Activated B cell treated with CpG ODN at 0.5 μM for 24 hours (primary cell): Measurements from ENCODE around the gene ITSN1. TPM values are rescaled to one million over a fixed set of nuclear protein-coding genes. Genes with fewer than 3 reads are reported as not detected.
"Not testable (repeated sequence)": the region's sequence is repeated elsewhere in the genome, so short reads cannot be mapped to it uniquely, and the experiment has no call there.

Experiments used
- ATAC-seq: fragments of 200-7000 bp; cut with Tn5 transposase; one replicate; pipeline ENCODE4 v1.10.0; 2021; ENCODE audit warnings: low read depth, mild to moderate bottlenecking, moderate library complexity
- CTCF ChIA-PET: fragments of 350-600 bp; sonication (Branson Sonifier 250); formaldehyde crosslinking; loops from one replicate; lab custom pipeline; 2021; ENCODE audit warnings: antibody characterized with exemption; lab: Charles Lee
- POLR2A ChIA-PET: fragments of 350-600 bp; sonication (Branson Sonifier 250); formaldehyde crosslinking; loops from one replicate; lab custom pipeline; 2021; ENCODE audit warnings: antibody characterized with exemption; lab: Charles Lee
- DNase-seq: peaks from one replicate; pipeline ENCODE4 v3.0.0; 2022
- H3K27ac Mint-ChIP-seq: one replicate; pipeline ENCODE4 v1.8.0; 2020; ENCODE audit warnings: mixed read lengths
- H3K27me3 Mint-ChIP-seq: one replicate; pipeline ENCODE4 v1.8.0; 2021; ENCODE audit warnings: mixed read lengths
- H3K36me3 Mint-ChIP-seq: one replicate; pipeline ENCODE4 v1.8.0; 2021; ENCODE audit warnings: low read depth, mixed read lengths
- H3K4me1 Mint-ChIP-seq: one replicate; pipeline ENCODE4 v1.8.0; 2021; ENCODE audit warnings: mixed read lengths
- H3K4me3 Mint-ChIP-seq: one replicate; pipeline ENCODE4 v1.8.0; 2020; ENCODE audit warnings: mild to moderate bottlenecking, mixed read lengths
- H3K9me3 Mint-ChIP-seq: one replicate; pipeline ENCODE4 v1.8.0; 2020; ENCODE audit warnings: mixed read lengths
- CTCF ChIP-seq: fragments of 200-600 bp; IDR thresholded peaks from one replicate; pipeline ENCODE4 v1.8.0; 2022; ENCODE audit warnings: antibody characterized with exemption, mild to moderate bottlenecking
- intact Hi-C: fragments of 100-400 bp; cut with micrococcal nuclease; formaldehyde crosslinking; loops from one replicate; pipeline ENCODE4 v1.15.1; 2024
- total RNA-seq: library from RNA; stranded (reverse); gene quantifications from 2 replicates; pipeline ENCODE4 v1.2.3, GENCODE V29; 2022

ITSN1 gene
- total RNA-seq, 1 donor from 2014 or later, result 2.9 TPM

GRCh38 chr21:33859373-33860102 is 217.2 kb downstream of the ITSN1 start:
- CTCF ChIA-PET, result no interaction called here
- no peak for DNase-seq
- POLR2A ChIA-PET, result no interaction called here
- no peaks in the 10 kb centered on the region for H3K27me3 Mint-ChIP-seq
- intact Hi-C loops, result no loop called here
- no peaks in the 10 kb centered on the region for H3K36me3 Mint-ChIP-seq
- no peak for TF ChIP-seq CTCF
- no peak overlapping the region for H3K4me3 Mint-ChIP-seq
- no peak overlapping the region for H3K27ac Mint-ChIP-seq
- no peaks in the 10 kb centered on the region for H3K4me1 Mint-ChIP-seq
- ATAC-seq, result no peak
- H3K9me3 Mint-ChIP-seq, result no peaks in the 10 kb centered on the region

GRCh38 chr21:33860332-33860879 is 218.1 kb downstream of the ITSN1 start:
- no peak overlapping the region for H3K4me3 Mint-ChIP-seq
- H3K36me3 Mint-ChIP-seq, result no peaks in the 10 kb centered on the region
- no peaks in the 10 kb centered on the region for H3K27me3 Mint-ChIP-seq
- H3K9me3 Mint-ChIP-seq, result no peaks in the 10 kb centered on the region
- ATAC-seq, result no peak
- no peak overlapping the region for H3K27ac Mint-ChIP-seq
- intact Hi-C loops, result no loop called here
- POLR2A ChIA-PET, result no interaction called here
- TF ChIP-seq CTCF, result no peak
- CTCF ChIA-PET, result no interaction called here
- no peak for DNase-seq
- H3K4me1 Mint-ChIP-seq, result no peaks in the 10 kb centered on the region

GRCh38 chr21:33861125-33861524 is 218.8 kb downstream of the ITSN1 start:
- Mint-ChIP-seq H3K4me1 (no peaks in the 10 kb centered on the region), H3K27me3 (peaks cover 4% of the 10 kb centered on the region), H3K4me3 (no peak overlapping the region), H3K27ac (no peak overlapping the region), H3K36me3 (no peaks in the 10 kb centered on the region), H3K9me3 (no peaks in the 10 kb centered on the region)
- DNase-seq, result no peak
- TF ChIP-seq CTCF, result no peak
- intact Hi-C loops, result no loop called here
- ATAC-seq, result no peak
- CTCF ChIA-PET, result no interaction called here
- POLR2A ChIA-PET, result no interaction called here

GRCh38 chr21:33863191-33863590 is 220.9 kb downstream of the ITSN1 start:
- POLR2A ChIA-PET, CTCF ChIA-PET, H3K36me3 Mint-ChIP-seq, intact Hi-C loops, H3K27me3 Mint-ChIP-seq, H3K4me1 Mint-ChIP-seq, H3K27ac Mint-ChIP-seq, H3K4me3 Mint-ChIP-seq, H3K9me3 Mint-ChIP-seq, ATAC-seq, DNase-seq: not testable (repeated sequence)

- Mint-ChIP-seq H3K4me1 (no peaks in the 10 kb centered on the region), H3K4me3 (no peak overlapping the region), H3K27me3 (peaks cover 4% of the 10 kb centered on the region), H3K36me3 (no peaks in the 10 kb centered on the region), H3K27ac (no peak overlapping the region), H3K9me3 (no peaks in the 10 kb centered on the region)
- DNase-seq (no peak), ATAC-seq (no peak)
- no peak for TF ChIP-seq CTCF
- CTCF ChIA-PET, result no interaction called here
- intact Hi-C loops, result no loop called here
- POLR2A ChIA-PET, result no interaction called here
These were observed 221.8 kb downstream of the ITSN1 start for GRCh38 chr21:33864150-33864549.
